Thoracic aorta (tissue), 2 donors: ENCODE data around the gene TAF11L4. TPM values are rescaled to one million over a fixed set of nuclear protein-coding genes. Genes with fewer than 3 reads are reported as not detected.
"Not testable (repeated sequence)": the region's sequence is repeated elsewhere in the genome, so short reads cannot be mapped to it uniquely, and the experiment has no call there.

Experiments
- ATAC-seq: fragments of 150-250 bp; one replicate; pipeline ENCODE4 v1.8.0; 2017; ENCODE audit warnings: low read depth; ENCODE audit not compliant: insufficient number of reproducible peaks, low FRiP score
- DNase-seq: peaks from one replicate; pipeline ENCODE4 v3.0.0-alpha.2; 2020; ENCODE audit warnings: low spot score
- H3K27ac ChIP-seq, 2 donors: fragments of 200-600 bp; sonication (generic); 1 replicate in 1 of 2; 2 replicates in 1 of 2; pipeline ENCODE4 v1.5.1; 2016; ENCODE audit warnings: mild to moderate bottlenecking in 2 of 2, moderate library complexity in 2 of 2
- H3K27me3 ChIP-seq: fragments of 200-600 bp; sonication (generic); replicated peaks from 2 replicates; pipeline ENCODE4 v1.6.0; 2016; ENCODE audit warnings: mild to moderate bottlenecking; ENCODE audit not compliant: insufficient read depth
- H3K36me3 ChIP-seq: fragments of 200-600 bp; sonication (generic); one replicate; pipeline ENCODE4 v1.5.1; 2016
- H3K4me1 ChIP-seq, 2 donors: fragments of 200-600 bp; sonication (generic); 1 replicate in 1 of 2; 2 replicates in 1 of 2; pipeline versions ENCODE4 v1.5.1 to v1.6.0; 2016; ENCODE audit warnings: low read depth in 2 of 2, mild to moderate bottlenecking in 1 of 2; ENCODE audit not compliant: control insufficient read depth in 1 of 2
- H3K4me3 ChIP-seq: fragments of 200-600 bp; sonication (generic); 2 replicates; pipeline ENCODE4 v1.5.1; 2016; ENCODE audit warnings: mild to moderate bottlenecking
- H3K9me3 ChIP-seq: fragments of 200-600 bp; sonication (generic); 2 replicates; pipeline ENCODE4 v1.5.1; 2016
- total RNA-seq, 2 donors: library from RNA; depleted of rRNA; stranded (reverse); fragments of >200 nt; gene quantifications; one replicate each; pipeline versions ENCODE4 v1.1.0 to v1.2.3, GENCODE V29; 2016
- TF ChIP-seq, protein P1 (sequence below): fragments of 200-600 bp; sonication (generic); IDR thresholded peaks from one replicate; pipeline ENCODE4 v1.5.1; 2019; ENCODE audit warnings: antibody characterized with exemption

Gene TAF11L4
- total RNA-seq, 2 donors from 2014 or later: not detected

DNA sequence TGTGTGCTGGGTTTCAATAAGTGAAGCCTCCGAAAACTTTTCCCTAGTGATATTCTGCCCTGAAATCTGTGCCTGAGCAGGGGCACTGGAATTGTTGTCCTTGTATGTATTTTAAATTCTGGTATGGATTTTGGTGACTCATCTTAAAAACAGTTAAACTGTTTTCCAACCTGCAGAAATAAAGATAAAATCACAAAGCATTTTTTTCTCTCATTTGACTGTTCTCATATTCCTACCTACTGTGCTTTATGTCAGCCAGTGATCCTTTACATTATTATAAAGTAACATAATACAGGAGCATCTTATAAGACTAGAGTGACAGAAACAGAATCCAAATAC, 34.5 kb upstream of the TAF11L4 start:
- H3K27ac ChIP-seq: no peak overlapping the region
- H3K9me3 ChIP-seq: no peaks in the 10 kb centered on the region
- no peaks in the 10 kb centered on the region for H3K27me3 ChIP-seq
- TF ChIP-seq, protein P1, sequence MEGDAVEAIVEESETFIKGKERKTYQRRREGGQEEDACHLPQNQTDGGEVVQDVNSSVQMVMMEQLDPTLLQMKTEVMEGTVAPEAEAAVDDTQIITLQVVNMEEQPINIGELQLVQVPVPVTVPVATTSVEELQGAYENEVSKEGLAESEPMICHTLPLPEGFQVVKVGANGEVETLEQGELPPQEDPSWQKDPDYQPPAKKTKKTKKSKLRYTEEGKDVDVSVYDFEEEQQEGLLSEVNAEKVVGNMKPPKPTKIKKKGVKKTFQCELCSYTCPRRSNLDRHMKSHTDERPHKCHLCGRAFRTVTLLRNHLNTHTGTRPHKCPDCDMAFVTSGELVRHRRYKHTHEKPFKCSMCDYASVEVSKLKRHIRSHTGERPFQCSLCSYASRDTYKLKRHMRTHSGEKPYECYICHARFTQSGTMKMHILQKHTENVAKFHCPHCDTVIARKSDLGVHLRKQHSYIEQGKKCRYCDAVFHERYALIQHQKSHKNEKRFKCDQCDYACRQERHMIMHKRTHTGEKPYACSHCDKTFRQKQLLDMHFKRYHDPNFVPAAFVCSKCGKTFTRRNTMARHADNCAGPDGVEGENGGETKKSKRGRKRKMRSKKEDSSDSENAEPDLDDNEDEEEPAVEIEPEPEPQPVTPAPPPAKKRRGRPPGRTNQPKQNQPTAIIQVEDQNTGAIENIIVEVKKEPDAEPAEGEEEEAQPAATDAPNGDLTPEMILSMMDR: no peak
- no peak for ATAC-seq
- H3K4me1 ChIP-seq: no peaks in the 10 kb centered on the region
- DNase-seq: no peak
- no peak overlapping the region for H3K4me3 ChIP-seq
- no peaks in the 10 kb centered on the region for H3K36me3 ChIP-seq

DNA sequence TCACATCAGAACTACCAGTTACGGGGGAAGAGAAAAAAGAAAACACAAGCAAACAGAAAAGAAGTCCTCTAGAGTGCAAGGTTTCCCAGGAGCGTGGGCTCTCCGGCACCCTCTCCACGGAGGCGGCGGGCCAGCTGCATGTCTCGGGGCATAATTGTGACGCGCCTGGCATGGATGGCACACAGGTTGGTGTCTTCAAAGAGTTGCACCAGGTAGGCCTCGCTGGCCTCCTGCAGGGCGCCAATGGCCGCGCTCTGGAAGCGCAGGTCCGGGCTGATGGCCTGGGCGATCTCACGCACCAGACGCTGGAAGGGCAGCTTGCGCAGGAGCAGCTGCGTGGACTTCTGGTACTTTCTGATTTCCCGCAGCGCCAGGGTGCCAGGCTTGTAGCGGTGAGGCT, 30.3 kb upstream of the TAF11L4 start:
- DNase-seq, ATAC-seq, H3K4me3 ChIP-seq, H3K36me3 ChIP-seq, H3K9me3 ChIP-seq, H3K4me1 ChIP-seq, H3K27ac ChIP-seq, H3K27me3 ChIP-seq: not testable (repeated sequence)

DNA sequence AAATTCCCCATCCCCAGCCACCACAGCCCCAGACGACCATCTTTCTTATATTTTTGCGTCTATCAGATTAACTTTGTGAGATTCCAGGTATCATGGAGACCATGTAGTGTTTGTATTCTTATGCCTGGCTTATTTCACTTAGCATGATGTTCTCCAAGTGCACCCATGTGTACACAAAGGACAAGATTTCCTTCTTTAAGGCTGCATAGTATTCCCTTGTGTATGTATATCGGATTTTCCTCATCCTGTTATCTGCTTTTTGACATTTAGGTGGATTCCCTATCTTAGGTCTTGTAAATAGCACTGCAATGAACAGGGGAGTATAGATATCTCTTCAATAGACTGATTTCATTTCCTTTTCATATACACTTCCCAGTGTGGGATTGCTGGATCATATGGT, 28.8 kb upstream of the TAF11L4 start:
- Histone ChIP-seq H3K27ac (no peak overlapping the region), H3K4me3 (no peak overlapping the region), H3K27me3 (no peaks in the 10 kb centered on the region), H3K4me1 (no peaks in the 10 kb centered on the region), H3K9me3 (no peaks in the 10 kb centered on the region), H3K36me3 (no peaks in the 10 kb centered on the region)
- ATAC-seq (no peak), DNase-seq (no peak)
- TF ChIP-seq, protein P1: no peak

DNA sequence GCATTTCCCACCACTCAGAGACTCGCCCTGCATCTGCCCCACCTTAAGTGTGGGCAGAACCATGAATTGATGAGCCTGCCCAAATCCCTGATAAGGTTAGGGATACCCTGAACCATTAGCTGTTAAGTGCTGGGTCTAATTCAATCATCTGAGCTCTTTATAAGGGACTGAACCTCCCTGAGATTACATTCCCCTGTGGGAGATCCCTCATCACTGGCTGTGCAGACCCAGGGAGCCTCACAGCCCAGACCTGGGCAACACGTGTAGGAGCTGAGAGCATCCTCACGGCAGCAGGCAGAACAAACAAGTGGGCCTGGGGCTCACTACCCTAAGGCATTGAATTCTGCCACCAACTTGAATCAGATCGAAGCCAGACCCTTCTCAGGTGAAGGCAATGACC, 24.2 kb upstream of the TAF11L4 start:
- no peaks in the 10 kb centered on the region for H3K27me3 ChIP-seq
- TF ChIP-seq, protein P1: no peak
- no peaks in the 10 kb centered on the region for H3K9me3 ChIP-seq

DNA sequence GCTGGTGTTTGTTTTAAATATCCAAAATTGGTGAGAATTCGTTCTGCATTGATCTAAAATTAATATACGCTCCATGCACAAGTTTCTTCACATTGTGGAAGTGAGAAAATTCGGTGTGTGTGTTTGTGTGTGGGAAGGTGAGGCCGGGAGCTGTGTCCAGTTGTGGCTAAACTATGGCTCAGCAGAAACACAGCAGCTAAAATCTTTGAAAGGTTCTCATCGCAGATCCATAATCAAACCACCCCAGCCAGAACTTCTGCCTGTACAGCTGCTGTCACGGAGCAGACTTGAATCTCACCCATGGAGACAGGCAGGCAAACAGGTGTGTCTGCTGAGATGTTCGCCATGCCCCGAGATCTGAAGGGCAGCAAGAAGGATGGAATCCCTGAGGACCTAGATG, 23.7 kb upstream of the TAF11L4 start, which contains the start of gene TAF11L2:
Gene TAF11L2, plus strand, starts transcription at position 301 of the 400 bp plus-strand sequence.
- not testable (repeated sequence) for H3K4me3 ChIP-seq, H3K27me3 ChIP-seq, H3K4me1 ChIP-seq, H3K9me3 ChIP-seq, H3K27ac ChIP-seq, DNase-seq, H3K36me3 ChIP-seq, ATAC-seq

More for the DNA sequence above, 24.2 kb upstream of the TAF11L4 start:
- H3K4me3 ChIP-seq: no peak overlapping the region
- no peak for DNase-seq
- H3K27ac ChIP-seq: no peak overlapping the region
- H3K36me3 ChIP-seq: no peaks in the 10 kb centered on the region
- ATAC-seq: no peak
- H3K4me1 ChIP-seq: no peaks in the 10 kb centered on the region

DNA sequence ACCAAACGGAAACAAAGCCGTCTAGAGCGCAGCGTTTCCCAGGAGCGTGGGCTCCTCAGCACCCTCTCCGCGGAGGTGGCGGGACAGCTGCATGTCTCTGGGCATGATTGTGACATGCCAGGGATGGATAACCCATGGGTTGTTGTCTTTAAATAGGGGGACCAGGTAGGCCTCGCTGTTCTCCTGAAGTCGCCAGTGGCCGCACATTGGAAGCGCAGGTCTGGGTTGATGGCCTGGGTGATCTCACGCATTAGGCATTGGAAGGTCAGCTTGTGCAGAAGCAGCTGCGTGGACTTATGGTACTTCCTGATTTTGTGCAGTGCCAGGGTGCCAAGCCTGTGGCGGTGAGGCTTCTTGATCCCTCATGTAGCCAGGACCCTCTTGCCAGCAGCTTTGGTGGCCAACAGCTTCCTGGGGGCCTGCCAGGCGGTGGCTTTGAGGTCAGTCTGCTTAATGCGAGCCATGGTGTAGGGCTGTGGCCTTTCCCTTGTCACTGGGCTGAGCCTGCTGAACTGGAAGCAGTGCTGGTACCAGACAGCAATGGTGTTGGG, 9.8 kb upstream of the TAF11L4 start:
- no peak overlapping the region for H3K4me3 ChIP-seq
- TF ChIP-seq, protein P1: no peak
- DNase-seq (no peak), ATAC-seq (no peak)
- no peaks in the 10 kb centered on the region for H3K9me3 ChIP-seq
- no peaks in the 10 kb centered on the region for H3K4me1 ChIP-seq
- H3K27ac ChIP-seq: no peak overlapping the region
- H3K27me3 ChIP-seq: no peaks in the 10 kb centered on the region
- no peaks in the 10 kb centered on the region for H3K36me3 ChIP-seq

DNA sequence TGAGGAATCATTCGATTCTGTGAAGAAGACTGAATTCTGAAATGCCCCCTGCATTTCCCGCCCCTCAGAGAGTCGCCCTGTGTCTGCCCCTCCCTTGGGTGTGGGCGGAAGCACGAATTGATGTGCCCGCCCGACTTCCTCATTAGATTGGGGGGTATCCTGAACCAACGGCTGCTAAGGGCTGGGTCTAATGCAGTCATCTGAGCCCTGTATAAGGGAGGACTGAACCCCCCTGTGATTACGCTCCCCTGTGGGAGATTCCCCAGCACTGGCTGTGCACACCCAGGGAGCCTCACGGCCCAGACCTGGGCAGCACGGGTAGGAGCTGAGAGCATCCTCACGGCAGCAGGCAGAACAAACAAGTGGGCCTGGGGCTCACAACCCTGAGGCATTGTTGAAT, 4.1 kb upstream of the TAF11L4 start:
- not testable (repeated sequence) for H3K9me3 ChIP-seq, H3K4me1 ChIP-seq, ATAC-seq, H3K4me3 ChIP-seq, DNase-seq, H3K27me3 ChIP-seq, H3K36me3 ChIP-seq, H3K27ac ChIP-seq

DNA sequence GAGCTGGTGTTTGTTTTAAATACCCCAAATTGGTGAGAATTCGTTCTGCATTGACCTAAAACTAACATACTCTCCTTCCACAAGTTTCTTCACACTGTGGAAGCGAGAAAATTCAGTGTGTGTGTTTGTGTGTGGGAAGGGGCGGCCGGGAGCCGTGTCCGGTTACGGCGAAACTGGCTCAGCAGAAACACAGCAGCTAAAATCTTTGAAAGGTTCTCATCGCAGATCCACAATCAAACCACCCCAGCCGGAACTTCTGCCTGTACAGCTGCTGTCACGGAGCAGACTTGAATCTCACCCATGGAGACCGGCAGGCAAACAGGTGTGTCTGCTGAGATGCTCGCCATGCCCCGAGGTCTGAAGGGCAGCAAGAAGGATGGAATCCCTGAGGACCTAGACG, 3.5 kb upstream of the TAF11L4 start, which contains the start of gene TAF11L3:
Gene TAF11L3, plus strand, starts transcription at position 301 of the 400 bp plus-strand sequence.
- H3K27ac ChIP-seq, ATAC-seq: not testable (repeated sequence)

DNA sequence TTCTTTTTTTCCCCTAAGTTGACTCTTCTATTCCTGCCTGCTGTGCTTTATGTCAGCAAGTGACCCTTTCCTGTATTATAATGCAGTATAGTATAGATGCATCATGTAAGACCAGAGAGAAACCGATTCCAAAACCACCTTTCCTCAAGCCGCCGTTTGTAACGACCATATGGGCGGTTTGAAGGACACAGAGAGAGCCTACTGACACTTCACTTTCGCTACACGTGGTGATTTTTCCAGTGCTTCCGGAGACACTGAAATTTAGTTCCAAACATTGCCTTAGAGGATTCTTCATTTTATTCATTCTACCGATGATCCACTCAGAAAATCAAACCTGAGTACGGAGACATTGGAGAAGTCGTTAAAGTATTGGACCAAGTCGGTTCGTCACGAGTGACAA, 2.1 kb upstream of the TAF11L4 start:
- H3K36me3 ChIP-seq, H3K4me1 ChIP-seq, H3K4me3 ChIP-seq, ATAC-seq, H3K27ac ChIP-seq, H3K27me3 ChIP-seq, H3K9me3 ChIP-seq, DNase-seq: not testable (repeated sequence)

More for the DNA sequence above, 3.5 kb upstream of the TAF11L4 start, which contains the start of gene TAF11L3:
- H3K4me3 ChIP-seq, DNase-seq, H3K9me3 ChIP-seq, H3K4me1 ChIP-seq, H3K36me3 ChIP-seq, H3K27me3 ChIP-seq: not testable (repeated sequence)
